CD1c-positive myeloid dendritic cell (primary cell): ENCODE measurements around the gene C1QL2.

Experiments
- DNase-seq: peaks from one replicate; pipeline ENCODE4 v3.0.0-alpha.2; 2016; ENCODE audit errors: extremely low spot score

C1QL2 gene

GRCh38 chr2:119106301-119106897 is 52.2 kb downstream of the C1QL2 start:
- DNase-seq: peak; percentile 30
